SK-N-SH treated with all-trans-retinoic acid at 6 μM for 48 hours (cell line): ENCODE results near the gene ST3GAL5.

ENCODE experiments used
- CSDC2 ChIP-seq: fragments of 250-450 bp; sonication (Bioruptor Pico); IDR thresholded peaks from 2 replicates; pipeline ENCODE4 v1.5.0; 2020; ENCODE audit warnings: mild to moderate bottlenecking, moderate library complexity
- TOX ChIP-seq: fragments of 250-450 bp; sonication (Bioruptor Pico); IDR thresholded peaks from 2 replicates; pipeline ENCODE4 v1.8.0; 2021; ENCODE audit warnings: mild to moderate bottlenecking, moderate library complexity, borderline replicate concordance
- ZNF70 ChIP-seq: fragments of 450-650 bp; formaldehyde crosslinking; IDR thresholded peaks from 2 replicates; pipeline ENCODE4 v1.5.0; 2020; ENCODE audit warnings: mild to moderate bottlenecking, moderate library complexity

DNA sequence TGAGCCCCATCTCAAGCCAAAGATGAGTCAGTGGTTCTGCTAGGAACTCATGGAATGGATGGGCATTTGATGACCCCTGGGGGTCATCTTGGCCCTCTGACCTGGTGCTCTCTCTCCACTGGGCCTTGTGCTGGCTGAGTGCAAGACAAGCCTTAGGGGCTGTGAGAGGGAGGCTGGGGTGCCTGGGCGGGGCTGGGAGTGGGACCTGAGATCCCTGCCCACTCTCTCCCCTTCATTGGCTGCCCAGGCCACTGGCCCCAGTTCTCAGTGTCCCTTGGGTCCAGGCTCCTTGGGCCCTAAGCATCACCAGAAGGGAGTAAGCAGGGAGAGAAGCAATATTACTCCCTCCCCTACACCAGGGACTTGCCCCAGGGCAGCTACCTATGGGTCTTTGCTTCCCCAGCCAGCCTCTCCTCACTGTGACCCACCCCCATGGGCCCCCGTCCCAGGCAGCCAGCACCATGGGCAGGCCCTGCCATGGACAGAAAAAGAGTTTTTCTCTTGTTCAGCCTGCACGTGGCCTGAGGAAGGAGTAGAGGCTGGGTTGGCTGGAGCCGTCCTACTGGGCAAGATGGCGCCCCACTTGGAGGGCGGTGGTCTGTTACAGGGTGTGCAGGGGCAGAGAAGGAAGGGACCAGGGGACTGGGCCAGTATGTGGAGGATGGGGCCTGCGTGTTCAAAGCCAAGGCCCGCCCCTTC lies 101.4 kb downstream of the ST3GAL5 start:
- TF ChIP-seq CSDC2, result no peak
- no peak for TF ChIP-seq TOX (CRISPR knock-in tag)
- TF ChIP-seq ZNF70 (CRISPR knock-in tag), result no peak
